Neural crest cell (in vitro differentiated cells): ENCODE results near the gene PARP11. TPM values are rescaled to one million over a fixed set of nuclear protein-coding genes. Genes with fewer than 3 reads are reported as not detected.
A peak's percentile ranks its signal among the peaks of the same experiment; 100 is the strongest.

Experiments used
- DNase-seq: peaks from one replicate; pipeline ENCODE4 v3.0.0; 2021; ENCODE audit warnings: low read depth, mixed read lengths, low spot score
- H3K27ac Mint-ChIP-seq: one replicate; pipeline ENCODE4 v1.8.0; 2021; ENCODE audit warnings: mild to moderate bottlenecking, mixed read lengths; ENCODE audit not compliant: unreplicated experiment
- H3K27me3 Mint-ChIP-seq: 2 replicates; pipeline ENCODE4 v1.8.0; 2021; ENCODE audit warnings: low read depth, mild to moderate bottlenecking, mixed read lengths
- H3K36me3 Mint-ChIP-seq: 2 replicates; pipeline ENCODE4 v1.8.0; 2021; ENCODE audit warnings: low read depth, mild to moderate bottlenecking, mixed read lengths
- H3K4me1 Mint-ChIP-seq: 2 replicates; pipeline ENCODE4 v1.8.0; 2021; ENCODE audit warnings: mixed read lengths
- H3K4me3 Mint-ChIP-seq: one replicate; pipeline ENCODE4 v1.8.0; 2021; ENCODE audit warnings: mild to moderate bottlenecking, mixed read lengths
- H3K9me3 Mint-ChIP-seq: 2 replicates; pipeline ENCODE4 v1.8.0; 2021; ENCODE audit warnings: mixed read lengths
- CTCF ChIP-seq: fragments of 200-600 bp; sonication (generic); conservative IDR thresholded peaks from 2 replicates; pipeline ENCODE4 v1.5.0; 2021; ENCODE audit warnings: antibody characterized with exemption, mild to moderate bottlenecking
- long read RNA-seq: library from polyadenylated mRNA; unstranded; transcript quantifications from one replicate; pipeline ENCODE4 v2.0.0, GENCODE V29; 2020
- total RNA-seq: library from RNA; stranded (reverse); gene quantifications from 2 replicates; pipeline ENCODE4 v1.2.1, GENCODE V29; 2021

Gene PARP11
- total RNA-seq = 17.3 and 18.5 TPM in 2 replicates
- long read RNA-seq, full-length matches to known transcripts = 8 of 23 reads
- long read RNA-seq, partial matches to known transcripts = 2 of 23 reads
- long read RNA-seq, other reads (novel, unspliced or antisense) = 13 of 23 reads

- TF ChIP-seq CTCF = no peak
- Mint-ChIP-seq H3K4me3 (peak within 1 kb of the TSS; percentile 98), H3K36me3 (no peaks in the 10 kb centered on the region), H3K27me3 (peaks cover 4% of the 10 kb centered on the region), H3K27ac (peak within 1 kb of the TSS; percentile 95), H3K9me3 (no peaks in the 10 kb centered on the region), H3K4me1 (peaks cover 25% of the 10 kb centered on the region)
- peak; percentile 95 for DNase-seq
Observed at GRCh38 chr12:3872800-3873636, at the start of gene PARP11. PARP11 (minus strand) TSS chr12:3873399; CDS start chr12:3873229, 170 bp downstream.

- DNase-seq = no peak
- Mint-ChIP-seq H3K36me3 (no peaks in the 10 kb centered on the region), H3K4me1 (peaks cover 23% of the 10 kb centered on the region), H3K4me3 (no peak overlapping the region), H3K27ac (no peak overlapping the region), H3K27me3 (peaks cover 25% of the 10 kb centered on the region), H3K9me3 (no peaks in the 10 kb centered on the region)
- TF ChIP-seq CTCF = no peak
Observed at GRCh38 chr12:3922033-3922432, 48.8 kb upstream of the PARP11 start.

GRCh38 chr12:3921526-3921925, 48.3 kb upstream of the PARP11 start:
- no peaks in the 10 kb centered on the region for H3K9me3 Mint-ChIP-seq
- H3K36me3 Mint-ChIP-seq = no peaks in the 10 kb centered on the region
- no peak overlapping the region for H3K27ac Mint-ChIP-seq
- H3K4me3 Mint-ChIP-seq = no peak overlapping the region
- no peak for DNase-seq
- H3K27me3 Mint-ChIP-seq = peaks cover 28% of the 10 kb centered on the region
- no peak for TF ChIP-seq CTCF
- H3K4me1 Mint-ChIP-seq = peaks cover 23% of the 10 kb centered on the region

- Mint-ChIP-seq H3K9me3 (no peaks in the 10 kb centered on the region), H3K4me3 (no peak overlapping the region), H3K4me1 (peaks cover 23% of the 10 kb centered on the region), H3K36me3 (no peaks in the 10 kb centered on the region), H3K27me3 (peaks cover 30% of the 10 kb centered on the region), H3K27ac (no peak overlapping the region)
- no peak for TF ChIP-seq CTCF
- DNase-seq = no peak
Observed at GRCh38 chr12:3921151-3921471, 47.9 kb upstream of the PARP11 start.

GRCh38 chr12:3920351-3921150, 47.4 kb upstream of the PARP11 start:
- H3K27ac Mint-ChIP-seq = no peak overlapping the region
- H3K27me3 Mint-ChIP-seq = peaks cover 35% of the 10 kb centered on the region
- H3K36me3 Mint-ChIP-seq = no peaks in the 10 kb centered on the region
- H3K4me1 Mint-ChIP-seq = peaks cover 23% of the 10 kb centered on the region
- H3K9me3 Mint-ChIP-seq = no peaks in the 10 kb centered on the region
- no peak overlapping the region for H3K4me3 Mint-ChIP-seq
- TF ChIP-seq CTCF = no peak
- peak; percentile 29 for DNase-seq
